PC-9 (cell line): ENCODE data around the gene MAVS.

ENCODE experiments used
- CTCF ChIP-seq: fragments of 200-600 bp; sonication (generic); conservative IDR thresholded peaks from 2 replicates; pipeline ENCODE4 v1.6.1; 2017; ENCODE audit warnings: mixed run types, antibody characterized with exemption, mild to moderate bottlenecking, moderate library complexity
- EZH2 ChIP-seq: fragments of 200-600 bp; sonication (generic); IDR thresholded peaks from 2 replicates; pipeline ENCODE4 v1.8.0; 2017; ENCODE audit warnings: antibody characterized with exemption, low read depth

GRCh38 chr20:3798373-3798768 is 48.3 kb upstream of the MAVS start:
- TF ChIP-seq CTCF, result no peak
- no peak for TF ChIP-seq EZH2
